Kidney (tissue), 14 donors: ENCODE results near the gene HOXB3. TPM values are rescaled to one million over a fixed set of nuclear protein-coding genes. Genes with fewer than 3 reads are reported as not detected.
A peak's percentile ranks its signal among the peaks of the same experiment; 100 is the strongest.

ENCODE experiments used
- DNase-seq, 5 donors: peaks; one replicate each; pipeline ENCODE4 v3.0.0-alpha.2; 2013 to 2020
- FAIRE-seq: peaks from 2 replicates; lab custom pipeline; 2012; peaks lifted over from hg19 to GRCh38; lab: Jason Lieb, UNC
- H3K27ac ChIP-seq, 2 donors: one replicate each; pipeline ENCODE4 v1.7.0; 2013; ENCODE audit warnings: low read depth in 2 of 2, low read length in 2 of 2, inconsistent platforms in 1 of 2
- H3K27me3 ChIP-seq: one replicate; pipeline ENCODE4 v1.7.1; 2013; ENCODE audit warnings: low read length, inconsistent platforms; ENCODE audit not compliant: control insufficient read depth, insufficient read depth
- H3K36me3 ChIP-seq, 3 donors: one replicate each; pipeline versions ENCODE4 v1.7.0 to v1.7.1; 2013; ENCODE audit warnings: low read length in 3 of 3, control low read depth in 1 of 3, inconsistent platforms in 1 of 3; ENCODE audit not compliant: insufficient read depth in 3 of 3, control insufficient read depth in 2 of 3
- H3K4me1 ChIP-seq, 3 donors: one replicate each; pipeline versions ENCODE4 v1.7.0 to v1.7.1; 2013; ENCODE audit warnings: low read length in 3 of 3, inconsistent platforms in 1 of 3, low read depth in 1 of 3; ENCODE audit not compliant: control insufficient read depth in 2 of 3, insufficient read depth in 2 of 3
- H3K4me3 ChIP-seq, 3 donors: one replicate each; pipeline versions ENCODE4 v1.7.0 to v1.8.1; 2013; ENCODE audit warnings: low read length in 3 of 3, control low read depth in 1 of 3, inconsistent platforms in 1 of 3
- H3K9ac ChIP-seq, 3 donors: one replicate each; pipeline versions ENCODE4 v1.7.0 to v1.7.1; 2013; ENCODE audit warnings: low read length in 3 of 3, control low read depth in 1 of 3, inconsistent platforms in 1 of 3
- H3K9me3 ChIP-seq, 3 donors: one replicate each; pipeline versions ENCODE4 v1.7.0 to v1.7.1; 2013; ENCODE audit warnings: low read length in 3 of 3, control low read depth in 1 of 3, inconsistent platforms in 1 of 3; ENCODE audit not compliant: control insufficient read depth in 2 of 3, insufficient read depth in 1 of 3
- CTCF ChIP-seq: IDR thresholded peaks from 3 replicates; pipeline ENCODE4 v1.5.1; 2012; ENCODE audit warnings: mild to moderate bottlenecking, moderate library complexity, borderline replicate concordance; ENCODE audit not compliant: insufficient read depth; ENCODE audit errors: extremely low read depth
- intact Hi-C: fragments of 100-400 bp; cut with DNase I; formaldehyde crosslinking; loops from one replicate; pipeline ENCODE4 v1.11.1; 2022
- polyA plus RNA-seq: library from polyadenylated mRNA; stranded (reverse); fragments of 350-450 nt; fragmentation: Illumina TruSeq; extraction: RNeasy Lipid Tissue Mini Kit (QIAGEN cat#74804); gene quantifications from one replicate; pipeline ENCODE4 v1.2.3, GENCODE V29; 2014; ENCODE audit warnings: low read depth, low replicate concordance; ENCODE audit not compliant: insufficient read depth
- total RNA-seq: library from RNA; stranded (reverse); fragmentation: NEBNext Ultra II Directional; extraction: Animal tissue kit (Norgen Biotek cat#: 25700); gene quantifications from one replicate; pipeline ENCODE4 v1.2.1, GENCODE V29; 2021
- donor health status: control.
- donor health status: control.
- donor health status: control.
- donor health status: control.
- donor health status: control.
- donor health status: DM: yes; HTN: yes; CAD: no.
- donor health status: Normal renal cell carcinoma (clear cell type).

HOXB3 gene
- total and polyA plus RNA-seq, 2 donors from 2014 or later = 12.1 to 99.0 TPM

GRCh38 chr17:48628649-48629410, 38.8 kb upstream of the HOXB3 start:
- Histone ChIP-seq H3K36me3 (no peaks in the 10 kb centered on the region), H3K27ac (no peak overlapping the region), H3K4me3 (no peak overlapping the region), H3K27me3 (peaks cover 49% of the 10 kb centered on the region), H3K9ac (no peak overlapping the region), H3K9me3 (no peaks in the 10 kb centered on the region), H3K4me1 (peaks cover 0 to 2% (median 0%) of the 10 kb centered on the region in 3 donors)
- intact Hi-C loops = no loop called here
- no peak for TF ChIP-seq CTCF
- DNase-seq (peak; percentile 17 to 42 (median 29)), FAIRE-seq (no peak)

- FAIRE-seq = no peak
- H3K4me3 ChIP-seq = no peak overlapping the region
- peaks cover 0 to 2% (median 0%) of the 10 kb centered on the region in 3 donors for H3K4me1 ChIP-seq
- no peaks in the 10 kb centered on the region for H3K36me3 ChIP-seq
- intact Hi-C loops = no loop called here
- H3K27me3 ChIP-seq = peaks cover 56% of the 10 kb centered on the region
- H3K9me3 ChIP-seq = no peaks in the 10 kb centered on the region
- H3K27ac ChIP-seq = no peak overlapping the region
- TF ChIP-seq CTCF = no peak
- no peak overlapping the region for H3K9ac ChIP-seq
- peak in 3 of 5 donors; percentile 36 to 52 (median 50) for DNase-seq
Observed at GRCh38 chr17:48627623-48628521, 37.8 kb upstream of the HOXB3 start.

- Histone ChIP-seq H3K9me3 (no peaks in the 10 kb centered on the region), H3K4me1 (peaks cover 0 to 5% (median 0%) of the 10 kb centered on the region in 3 donors), H3K27ac (peak overlapping the region; percentile 33 to 59), H3K36me3 (no peaks in the 10 kb centered on the region), H3K4me3 (peak overlapping the region in 2 of 3 donors; percentile 2 to 46), H3K27me3 (peaks cover 58% of the 10 kb centered on the region), H3K9ac (peak overlapping the region in 1 of 3 donors; percentile 6)
- FAIRE-seq (no peak), DNase-seq (peak in 2 of 5 donors; percentile 32 to 48)
- intact Hi-C loops = no loop called here
- no peak for TF ChIP-seq CTCF
Observed at GRCh38 chr17:48627118-48627597, 37.1 kb upstream of the HOXB3 start.
